ENCODE measurements around the gene TAX1BP1.

TAX1BP1 gene

GRCh38 chr7:27781188-27781587 lies 41.2 kb downstream of the TAX1BP1 start:
- ATAC-seq (no peak), DNase-seq (no peak)

- peak; percentile 87 for ATAC-seq
- DNase-seq, result no peak
Measured at GRCh38 chr7:27782849-27783248, 42.9 kb downstream of the TAX1BP1 start.

- ATAC-seq, result peak; percentile 62
Measured at GRCh38 chr7:27784399-27785053, 44.6 kb downstream of the TAX1BP1 start.

GRCh38 chr7:27788437-27788836 lies 48.5 kb downstream of the TAX1BP1 start:
- no peak for DNase-seq
- ATAC-seq, result no peak

More at GRCh38 chr7:27784399-27785053, 44.6 kb downstream of the TAX1BP1 start:
- DNase-seq, result peak; percentile 5

- ATAC-seq, result no peak
- no peak for DNase-seq
Measured at GRCh38 chr7:27793780-27794179, 53.8 kb downstream of the TAX1BP1 start.

- no peak for DNase-seq
Measured at GRCh38 chr7:27795977-27796376, 56.0 kb downstream of the TAX1BP1 start.

GRCh38 chr7:27799212-27799611 lies 59.2 kb downstream of the TAX1BP1 start:
- ATAC-seq, result no peak
- DNase-seq, result no peak

More at GRCh38 chr7:27795977-27796376, 56.0 kb downstream of the TAX1BP1 start:
- no peak for ATAC-seq

- DNase-seq (no peak), ATAC-seq (no peak)
Measured at GRCh38 chr7:27802999-27803398, 63.0 kb downstream of the TAX1BP1 start.

GRCh38 chr7:27804139-27804538 lies 64.2 kb downstream of the TAX1BP1 start:
- no peak for DNase-seq
- ATAC-seq, result no peak

- ATAC-seq (no peak), DNase-seq (no peak)
Measured at GRCh38 chr7:27808626-27809025, 68.7 kb downstream of the TAX1BP1 start.

- ATAC-seq (no peak), DNase-seq (no peak)
Measured at GRCh38 chr7:27810186-27810585, 70.2 kb downstream of the TAX1BP1 start.

- ATAC-seq, result no peak
- no peak for DNase-seq
Measured at GRCh38 chr7:27812706-27813105, 72.7 kb downstream of the TAX1BP1 start.

GRCh38 chr7:27822245-27822644 lies 82.3 kb downstream of the TAX1BP1 start:
- DNase-seq (no peak), ATAC-seq (no peak)

GRCh38 chr7:27825891-27826290 lies 85.9 kb downstream of the TAX1BP1 start:
- no peak for ATAC-seq
- no peak for DNase-seq

GRCh38 chr7:27826357-27826756 lies 86.4 kb downstream of the TAX1BP1 start:
- no peak for ATAC-seq
- DNase-seq, result no peak

GRCh38 chr7:27834179-27834921 lies 94.4 kb downstream of the TAX1BP1 start:
- no peak for DNase-seq
- ATAC-seq, result no peak

GRCh38 chr7:27835376-27835775 lies 95.4 kb downstream of the TAX1BP1 start:
- no peak for DNase-seq
- no peak for ATAC-seq

- no peak for DNase-seq
- no peak for ATAC-seq
Measured at GRCh38 chr7:27836536-27836935, 96.6 kb downstream of the TAX1BP1 start.

GRCh38 chr7:27839099-27839498 lies 99.1 kb downstream of the TAX1BP1 start:
- ATAC-seq (no peak), DNase-seq (no peak)

GRCh38 chr7:27840313-27840712 lies 100.4 kb downstream of the TAX1BP1 start:
- DNase-seq (peak; percentile 17), ATAC-seq (peak; percentile 63)

- ATAC-seq (no peak), DNase-seq (no peak)
Measured at GRCh38 chr7:27840760-27841364, 100.9 kb downstream of the TAX1BP1 start.

- no peak for DNase-seq
Measured at GRCh38 chr7:27842094-27842692, 102.2 kb downstream of the TAX1BP1 start.

GRCh38 chr7:27842851-27843250 lies 102.9 kb downstream of the TAX1BP1 start:
- no peak for ATAC-seq
- DNase-seq, result no peak

More at GRCh38 chr7:27842094-27842692, 102.2 kb downstream of the TAX1BP1 start:
- ATAC-seq, result no peak

Measured in stimulated activated naive CD8-positive, alpha-beta T cell treated with anti-CD3 and anti-CD28 coated beads, Interleukin-15, Interleukin-2, amounts not matched to agents 100 U/mL and 50 U/mL, for 24 hours (primary cell).